HG02623 (cell line): ENCODE measurements around the gene IDI2.
"Not testable (repeated sequence)": the region's sequence is repeated elsewhere in the genome, so short reads cannot be mapped to it uniquely, and the experiment has no call there.

Source experiments
- ATAC-seq: cut with Tn5 transposase; IDR thresholded peaks from one replicate; pipeline ENCODE4 v1.9.1; 2021; ENCODE audit warnings: moderate library complexity; ENCODE audit not compliant: unreplicated experiment

The IDI2 gene

GRCh38 chr10:1048349-1048731, 22.7 kb upstream of the IDI2 start:
- ATAC-seq, result no peak

GRCh38 chr10:1047937-1048336, 22.3 kb upstream of the IDI2 start:
- no peak for ATAC-seq

- ATAC-seq, result no peak
These were observed 19.8 kb upstream of the IDI2 start for GRCh38 chr10:1045415-1045814.

DNA sequence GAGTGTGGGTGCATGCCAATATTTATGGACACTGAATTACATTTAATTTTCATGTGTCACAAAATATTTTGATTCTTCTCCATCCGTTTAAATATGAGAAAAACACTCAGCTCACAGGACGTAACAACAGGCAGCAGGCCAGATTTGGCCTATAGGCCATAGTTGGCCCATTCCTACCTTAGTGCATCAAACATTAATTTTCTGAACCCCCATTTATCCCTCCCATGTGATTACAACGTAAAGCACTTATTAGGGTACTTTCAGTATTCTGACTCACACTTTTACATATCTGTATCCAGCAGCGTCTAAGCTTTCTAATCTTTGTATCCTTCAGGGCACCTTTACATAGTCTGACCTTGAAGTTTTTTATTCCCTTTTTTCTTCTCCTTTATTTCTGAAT, 19.3 kb upstream of the IDI2 start:
- no peak for ATAC-seq

- no peak for ATAC-seq
These were observed 18.5 kb upstream of the IDI2 start for GRCh38 chr10:1044146-1044545.

- peak; percentile 43 for ATAC-seq
These were observed 17.9 kb upstream of the IDI2 start for GRCh38 chr10:1043532-1043995.

DNA sequence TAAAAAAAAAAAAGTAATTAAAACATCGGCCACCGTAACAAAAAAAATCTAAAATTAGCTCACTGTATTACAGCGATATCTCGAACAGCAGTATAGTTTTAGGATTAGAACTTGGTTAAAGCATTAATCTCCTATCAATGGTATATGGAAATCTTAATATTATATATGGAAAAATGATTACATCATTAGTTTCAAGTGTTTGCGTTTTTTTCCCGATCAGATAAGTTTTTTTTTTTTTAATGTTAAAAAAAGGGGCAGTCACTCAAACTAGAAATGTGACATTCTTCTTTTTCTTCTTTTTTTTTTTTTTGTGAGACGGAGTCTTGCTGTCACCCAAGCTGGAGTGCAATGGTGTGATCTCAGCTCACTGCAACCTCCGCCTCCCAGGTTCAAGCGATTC, 15.9 kb upstream of the IDI2 start:
- no peak for ATAC-seq

DNA sequence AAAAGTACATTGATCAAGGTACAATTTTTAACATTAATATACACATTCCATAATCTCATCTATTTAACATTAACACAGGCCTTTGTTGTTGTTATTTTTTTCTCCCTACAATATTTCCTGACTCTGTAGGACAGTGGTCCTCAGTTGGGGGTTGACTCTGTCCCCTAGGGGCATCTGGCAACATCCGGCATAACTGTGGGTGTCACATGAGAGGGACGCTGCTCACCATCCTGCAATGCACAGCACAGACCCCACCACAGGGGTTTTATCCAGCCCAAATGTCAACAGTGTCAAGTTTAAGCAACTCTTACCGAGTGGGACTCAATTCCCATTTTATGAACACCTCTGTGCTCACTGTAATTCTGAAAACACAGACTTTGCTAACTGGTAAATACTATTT, 14.5 kb upstream of the IDI2 start:
- no peak for ATAC-seq

DNA sequence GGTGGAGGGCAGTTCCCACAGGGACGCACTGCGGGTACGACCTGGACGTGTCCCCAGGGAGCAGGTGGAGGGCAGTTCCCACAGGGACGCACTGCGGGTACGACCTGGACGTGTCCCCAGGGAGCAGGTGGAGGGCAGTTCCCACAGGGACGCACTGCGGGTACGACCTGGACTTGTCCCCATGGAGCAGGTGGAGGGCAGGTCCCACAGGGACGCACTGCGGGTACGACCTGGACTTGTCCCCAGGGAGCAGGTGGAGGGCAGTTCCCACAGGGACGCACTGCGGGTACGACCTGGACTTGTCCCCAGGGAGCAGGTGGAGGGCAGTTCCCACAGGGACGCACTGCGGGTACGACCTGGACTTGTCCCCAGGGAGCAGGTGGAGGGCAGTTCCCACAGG, 13.1 kb upstream of the IDI2 start:
- ATAC-seq, result not testable (repeated sequence)

DNA sequence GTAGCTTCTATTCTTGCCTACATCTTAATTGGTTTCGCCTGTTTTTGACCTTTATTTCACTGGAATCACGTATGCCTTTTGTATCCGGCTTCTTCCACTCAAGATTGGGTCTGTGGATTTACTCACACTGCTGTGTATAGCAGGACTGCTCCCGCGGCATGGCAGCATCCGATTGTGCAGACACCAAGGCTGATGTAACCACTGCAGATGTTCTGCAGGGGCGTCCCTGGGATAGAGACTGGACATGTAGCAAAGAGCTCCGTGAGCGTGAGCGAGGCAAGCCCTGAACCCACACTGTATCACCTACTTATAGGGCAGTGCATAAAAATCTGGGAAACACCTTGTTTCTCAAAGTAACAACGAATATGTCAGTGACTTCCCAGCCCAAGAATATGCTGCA, 11.4 kb upstream of the IDI2 start:
- ATAC-seq, result no peak

GRCh38 chr10:1036341-1036791, 10.7 kb upstream of the IDI2 start:
- ATAC-seq, result peak; percentile 77

GRCh38 chr10:1035201-1035600, 9.5 kb upstream of the IDI2 start:
- ATAC-seq, result no peak

- no peak for ATAC-seq
These were observed 9.1 kb upstream of the IDI2 start for GRCh38 chr10:1034758-1035157.

DNA sequence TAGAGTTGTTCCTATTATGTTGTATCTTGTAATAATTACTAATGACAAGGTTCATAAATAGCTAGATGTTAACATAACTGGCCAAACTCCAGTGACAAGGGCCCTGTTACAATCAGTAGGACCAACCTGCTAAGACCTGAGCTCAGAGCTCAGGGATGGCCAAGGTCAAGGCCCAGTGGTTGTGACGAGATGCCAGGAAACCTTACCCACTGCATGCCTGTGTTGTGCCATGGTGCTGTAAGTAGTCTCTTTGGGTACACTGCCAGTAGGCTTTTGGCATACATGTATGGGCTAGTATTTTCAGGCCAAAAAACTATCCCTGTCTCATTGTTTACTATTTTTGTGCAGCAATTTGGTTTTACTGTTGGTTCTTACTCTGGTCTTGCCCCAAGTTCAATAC, 7.9 kb upstream of the IDI2 start:
- no peak for ATAC-seq

GRCh38 chr10:1029838-1030237, 4.2 kb upstream of the IDI2 start:
- no peak for ATAC-seq

GRCh38 chr10:1026578-1026977, 919 bp upstream of the IDI2 start:
- no peak for ATAC-seq

DNA sequence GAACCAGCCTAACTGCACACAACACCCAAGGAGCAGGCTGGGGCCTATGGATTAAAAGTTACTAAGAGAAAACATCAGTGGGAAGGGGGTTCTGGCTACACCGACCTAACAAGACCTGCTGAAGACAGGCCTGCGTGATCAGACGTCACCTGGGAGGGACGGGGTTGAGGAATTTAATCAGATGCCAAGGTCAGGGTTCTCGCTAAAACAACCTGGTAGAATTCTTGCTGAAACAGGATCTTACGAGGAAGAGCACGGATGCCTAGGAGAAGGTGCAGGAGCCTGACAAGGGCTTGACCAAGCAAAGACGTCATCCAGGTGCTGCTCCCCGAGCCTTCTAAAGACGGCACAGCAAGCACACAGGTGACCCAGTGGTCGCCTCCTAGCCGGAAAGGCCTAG, 1.6 kb downstream of the IDI2 start:
- no peak for ATAC-seq

- ATAC-seq, result no peak
These were observed 3.2 kb downstream of the IDI2 start for GRCh38 chr10:1022413-1022812.

GRCh38 chr10:1020958-1021357, 4.7 kb downstream of the IDI2 start:
- no peak for ATAC-seq

- no peak for ATAC-seq
These were observed 5.2 kb downstream of the IDI2 start for GRCh38 chr10:1020460-1020859.

DNA sequence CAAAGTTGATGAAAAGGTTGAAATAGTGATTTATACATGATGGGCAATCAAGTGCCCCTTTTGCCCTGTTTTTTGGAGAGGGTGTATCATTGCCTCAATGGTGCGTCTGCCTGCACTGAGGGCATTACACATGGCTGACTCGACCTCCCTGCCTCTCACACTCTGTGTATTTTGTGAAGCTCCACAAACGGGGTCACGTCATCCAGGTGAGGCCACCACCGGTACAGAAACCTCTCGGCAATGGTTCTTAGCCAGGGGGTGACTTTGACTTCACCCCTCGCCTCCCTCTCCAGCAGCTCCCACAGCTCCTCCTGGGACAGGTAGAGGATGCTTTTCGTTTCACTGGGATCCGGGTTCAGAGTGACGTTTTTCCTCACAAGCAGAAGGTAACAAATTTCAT, 6.3 kb downstream of the IDI2 start:
- no peak for ATAC-seq

GRCh38 chr10:1015688-1016087, 10.0 kb downstream of the IDI2 start:
- no peak for ATAC-seq

DNA sequence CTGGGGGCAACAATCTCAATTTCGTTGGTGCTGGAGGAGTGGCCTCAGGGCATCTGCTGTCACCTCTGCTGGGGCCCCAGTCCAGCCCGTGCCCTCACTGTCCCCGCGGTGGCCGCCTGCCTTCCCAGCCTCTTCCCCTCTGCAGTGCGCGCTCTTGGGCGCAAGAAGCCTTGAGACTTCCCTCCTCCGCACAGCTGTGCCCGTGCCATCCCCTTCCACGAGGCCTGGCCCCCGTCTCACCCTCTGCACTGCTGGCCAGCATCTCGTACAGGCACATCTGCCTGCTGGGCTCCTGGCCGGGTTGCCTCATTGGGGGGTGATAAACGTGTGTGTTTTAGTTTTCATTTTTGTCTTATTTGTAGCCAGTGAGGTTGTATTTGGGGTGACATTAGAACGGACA, 14.0 kb downstream of the IDI2 start:
- no peak for ATAC-seq

DNA sequence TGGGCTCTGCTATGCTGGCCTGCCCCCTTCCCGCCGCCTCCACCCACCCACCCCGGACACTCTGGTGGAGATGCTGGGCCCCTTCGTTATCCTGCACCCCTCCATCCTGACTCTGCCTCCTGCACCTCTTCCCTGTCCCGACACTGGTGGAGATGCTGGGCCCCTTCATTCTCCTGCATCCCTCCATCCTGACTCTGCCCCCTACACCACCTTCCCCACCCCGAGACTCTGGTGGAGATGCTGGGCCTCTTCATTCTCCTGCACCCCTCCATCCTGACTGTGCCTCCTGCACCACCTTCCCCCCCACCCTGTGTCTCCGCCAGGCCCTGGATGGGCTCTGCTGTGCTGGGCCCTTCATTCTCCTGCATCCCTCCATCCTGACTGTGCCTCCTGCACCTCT, 15.0 kb downstream of the IDI2 start:
- no peak for ATAC-seq
